Measurements from ENCODE around the gene ERI3.

The ERI3 gene

GRCh38 chr1:44256762-44257554 lies 98.1 kb downstream of the ERI3 start:
- TF ChIP-seq CTCF (IDR thresholded peaks at IDR 0.05; ENCODE audit: insufficient read depth, low read length, poor library complexity, severe bottlenecking) = no peak
- no peak for DNase-seq (ENCODE audit: extremely low read depth, insufficient read length)
- no peaks in the 10 kb centered on the region for H3K36me3 ChIP-seq (ENCODE audit: control insufficient read depth, insufficient read depth, low read length)
- no peaks in the 10 kb centered on the region for H3K27me3 ChIP-seq (replicated peaks; ENCODE audit: control insufficient read depth, insufficient read depth, low read length)
- H3K4me3 ChIP-seq (replicated peaks; ENCODE audit: low read depth, low read length) = no peak overlapping the region

DNA sequence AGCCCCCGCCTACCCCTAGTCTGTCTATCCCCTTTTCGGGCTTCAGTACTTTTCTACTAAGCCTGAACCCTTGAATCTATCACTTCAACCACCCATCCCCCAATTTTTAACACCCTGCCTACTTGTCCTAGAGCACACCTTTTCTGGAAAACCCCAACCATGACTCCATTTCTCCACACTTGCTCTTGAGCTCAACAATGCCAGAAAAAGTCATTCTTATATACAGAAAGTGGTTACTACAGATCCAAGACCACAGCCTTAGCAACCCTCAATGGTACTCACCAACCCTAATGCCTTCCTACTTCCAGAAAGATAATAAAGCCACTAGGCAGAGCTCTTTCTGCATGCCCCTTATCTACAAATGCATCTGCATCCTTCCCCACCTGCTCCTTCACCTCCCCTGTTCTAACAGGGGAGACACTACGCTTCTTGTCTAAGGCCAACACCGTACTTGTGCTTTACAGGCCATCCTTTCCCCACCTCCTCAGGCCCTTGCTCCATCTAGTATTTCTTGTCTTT lies 100.6 kb downstream of the ERI3 start:
- Histone ChIP-seq H3K27me3 (replicated peaks; ENCODE audit: control insufficient read depth, insufficient read depth, low read length) (no peaks in the 10 kb centered on the region), H3K4me3 (replicated peaks; ENCODE audit: low read depth, low read length) (no peak overlapping the region), H3K36me3 (ENCODE audit: control insufficient read depth, insufficient read depth, low read length) (no peaks in the 10 kb centered on the region)
- DNase-seq (ENCODE audit: extremely low read depth, insufficient read length) = no peak
- TF ChIP-seq CTCF (IDR thresholded peaks at IDR 0.05; ENCODE audit: insufficient read depth, low read length, poor library complexity, severe bottlenecking) = no peak

GRCh38 chr1:44251989-44252671 lies 102.9 kb downstream of the ERI3 start:
- no peaks in the 10 kb centered on the region; the same call in 1 of the 2 replicates for H3K36me3 ChIP-seq (ENCODE audit: control insufficient read depth, insufficient read depth, low read length)
- no peaks in the 10 kb centered on the region for H3K27me3 ChIP-seq (replicated peaks; ENCODE audit: control insufficient read depth, insufficient read depth, low read length)
- DNase-seq (ENCODE audit: extremely low read depth, insufficient read length) = no peak
- TF ChIP-seq CTCF (IDR thresholded peaks at IDR 0.05; ENCODE audit: insufficient read depth, low read length, poor library complexity, severe bottlenecking) = no peak
- H3K4me3 ChIP-seq (replicated peaks; ENCODE audit: low read depth, low read length) = no peak overlapping the region

DNA sequence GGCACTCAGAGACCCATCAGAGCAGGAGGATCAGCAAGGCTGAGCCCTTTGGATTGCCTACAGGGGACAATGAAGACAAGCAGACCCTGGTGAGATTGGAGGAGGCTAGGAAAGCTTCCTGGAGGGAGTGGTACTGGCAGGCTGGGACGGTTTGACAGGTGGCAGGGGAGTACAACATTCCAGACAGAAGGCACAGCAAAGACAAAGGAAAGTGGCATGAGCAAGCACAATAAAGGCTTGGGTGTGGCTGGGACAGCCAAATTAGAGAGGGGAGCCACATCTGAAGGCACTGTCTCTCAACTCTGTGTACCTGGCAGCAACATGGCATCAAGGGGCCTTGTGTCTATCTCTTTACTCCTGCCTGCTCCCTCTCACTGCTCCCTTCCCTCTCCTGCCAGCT lies 103.6 kb downstream of the ERI3 start:
- H3K36me3 ChIP-seq (ENCODE audit: control insufficient read depth, insufficient read depth, low read length) = no peaks in the 10 kb centered on the region; the same call in 1 of the 2 replicates
- TF ChIP-seq CTCF (IDR thresholded peaks at IDR 0.05; ENCODE audit: insufficient read depth, low read length, poor library complexity, severe bottlenecking) = no peak
- H3K4me3 ChIP-seq (replicated peaks; ENCODE audit: low read depth, low read length) = no peak overlapping the region
- DNase-seq (ENCODE audit: extremely low read depth, insufficient read length) = no peak
- no peaks in the 10 kb centered on the region for H3K27me3 ChIP-seq (replicated peaks; ENCODE audit: control insufficient read depth, insufficient read depth, low read length)

DNA sequence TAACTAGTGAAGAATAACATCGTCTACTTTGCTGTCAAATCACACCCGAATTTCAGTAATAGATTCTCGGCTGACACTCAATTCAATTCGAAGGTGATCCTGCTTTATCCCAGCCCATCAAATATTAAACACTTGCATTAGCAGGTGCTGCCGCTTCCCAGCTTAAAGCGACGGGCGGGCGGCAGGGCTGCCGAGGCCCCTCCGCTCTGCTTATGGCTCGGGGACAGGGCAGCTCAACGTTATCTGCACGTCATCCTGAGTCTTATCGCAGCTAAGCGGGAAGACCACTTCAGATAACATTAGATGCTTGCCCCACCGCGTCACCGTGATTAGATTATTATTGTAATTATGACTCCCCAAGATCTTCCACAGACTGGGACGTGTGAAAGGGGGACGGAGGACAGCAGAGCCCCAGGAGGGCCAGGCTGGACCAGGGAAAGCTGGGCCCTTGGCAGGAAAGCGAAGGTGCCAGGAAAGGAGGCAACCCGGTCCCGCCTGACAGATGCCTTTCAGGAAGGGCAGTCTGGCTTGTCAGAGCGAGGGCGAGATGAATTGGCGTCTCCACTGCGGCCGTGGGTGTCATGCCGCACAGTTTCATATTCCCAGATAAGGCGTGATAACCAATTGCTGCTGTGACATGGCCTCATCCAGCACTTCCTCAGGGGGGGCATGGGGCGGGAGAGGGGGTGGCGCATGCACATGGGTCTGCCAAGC lies 104.8 kb downstream of the ERI3 start:
- DNase-seq (ENCODE audit: extremely low read depth, insufficient read length) = no peak

More for the DNA sequence above, 104.8 kb downstream of the ERI3 start:
- Histone ChIP-seq H3K36me3 (ENCODE audit: control insufficient read depth, insufficient read depth, low read length) (no peaks in the 10 kb centered on the region; the same call in 1 of the 2 replicates), H3K27me3 (replicated peaks; ENCODE audit: control insufficient read depth, insufficient read depth, low read length) (no peaks in the 10 kb centered on the region), H3K4me3 (replicated peaks; ENCODE audit: low read depth, low read length) (no peak overlapping the region)
- TF ChIP-seq CTCF (IDR thresholded peaks at IDR 0.05; ENCODE audit: insufficient read depth, low read length, poor library complexity, severe bottlenecking) = no peak

Data from GM06990 (cell line).